Right lobe of liver (tissue), 4 donors: ENCODE measurements around the gene C18orf63.

Experiments
- POLR2A ChIP-seq: fragments of 450-650 bp; IDR thresholded peaks from one replicate; pipeline ENCODE4 v1.6.1; 2017; ENCODE audit warnings: antibody characterized with exemption, mild to moderate bottlenecking
- TF ChIP-seq, protein P1 (sequence below), 4 donors: fragments of 200-600 bp in 3 of 4; fragments of 450-650 bp in 1 of 4; IDR thresholded peaks; one replicate each; pipeline versions ENCODE4 v1.5.1 to v1.8.0; 2016 to 2022; ENCODE audit warnings: antibody characterized with exemption in 4 of 4, mild to moderate bottlenecking in 2 of 4
- donor health status: DM: no; HTN: no; CAD: no.
- donor health status: DM: no; HTN: no; CAD: no.
- donor health status: DM: no; HTN: yes; CAD: no.

DNA sequence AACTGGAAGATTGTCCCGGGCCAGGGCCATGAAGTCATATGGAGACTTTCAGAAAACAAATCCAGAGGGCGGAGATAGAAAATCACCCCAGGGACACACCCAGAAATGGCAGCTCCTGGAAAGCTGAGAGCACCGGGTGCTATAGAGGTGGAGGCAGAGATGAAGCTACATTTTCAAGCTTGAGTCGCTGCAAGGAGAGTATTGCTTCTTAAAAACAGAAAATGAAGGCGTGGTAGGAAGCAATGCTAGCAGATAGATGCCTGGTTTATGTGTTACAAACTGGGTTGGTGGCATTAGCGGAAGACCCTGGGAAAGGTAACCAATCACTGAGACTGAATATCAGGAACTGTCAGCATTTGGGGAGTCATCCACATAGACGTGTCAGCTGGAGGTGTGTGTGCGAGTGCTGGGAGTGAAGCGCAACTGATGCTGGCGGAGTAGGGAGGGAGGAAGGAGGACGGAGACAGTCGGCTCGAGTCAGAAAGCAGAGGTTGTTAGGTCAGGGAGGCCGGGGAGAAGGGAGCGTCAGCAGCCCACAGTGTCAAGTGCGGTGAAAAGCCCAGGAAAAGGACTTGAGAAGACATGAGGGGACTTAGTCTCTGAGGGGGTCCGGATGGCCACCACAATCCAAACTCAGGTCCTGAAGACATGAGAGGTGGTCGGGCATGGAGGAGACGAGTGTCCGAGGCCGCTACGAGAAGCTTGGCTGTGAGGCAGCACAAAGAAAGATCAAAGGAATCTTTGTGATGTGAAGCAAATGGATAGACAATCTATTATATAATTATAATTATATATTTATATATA is 45.4 kb downstream of the C18orf63 start:
- TF ChIP-seq, protein P1, sequence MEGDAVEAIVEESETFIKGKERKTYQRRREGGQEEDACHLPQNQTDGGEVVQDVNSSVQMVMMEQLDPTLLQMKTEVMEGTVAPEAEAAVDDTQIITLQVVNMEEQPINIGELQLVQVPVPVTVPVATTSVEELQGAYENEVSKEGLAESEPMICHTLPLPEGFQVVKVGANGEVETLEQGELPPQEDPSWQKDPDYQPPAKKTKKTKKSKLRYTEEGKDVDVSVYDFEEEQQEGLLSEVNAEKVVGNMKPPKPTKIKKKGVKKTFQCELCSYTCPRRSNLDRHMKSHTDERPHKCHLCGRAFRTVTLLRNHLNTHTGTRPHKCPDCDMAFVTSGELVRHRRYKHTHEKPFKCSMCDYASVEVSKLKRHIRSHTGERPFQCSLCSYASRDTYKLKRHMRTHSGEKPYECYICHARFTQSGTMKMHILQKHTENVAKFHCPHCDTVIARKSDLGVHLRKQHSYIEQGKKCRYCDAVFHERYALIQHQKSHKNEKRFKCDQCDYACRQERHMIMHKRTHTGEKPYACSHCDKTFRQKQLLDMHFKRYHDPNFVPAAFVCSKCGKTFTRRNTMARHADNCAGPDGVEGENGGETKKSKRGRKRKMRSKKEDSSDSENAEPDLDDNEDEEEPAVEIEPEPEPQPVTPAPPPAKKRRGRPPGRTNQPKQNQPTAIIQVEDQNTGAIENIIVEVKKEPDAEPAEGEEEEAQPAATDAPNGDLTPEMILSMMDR (IDR thresholded peaks at IDR 0.05), result no peak
- TF ChIP-seq POLR2A, result no peak
